ENCODE data around the gene SPATA31C2. TPM values are rescaled to one million over a fixed set of nuclear protein-coding genes. Genes with fewer than 3 reads are reported as not detected.
"Not testable (repeated sequence)": the region's sequence is repeated elsewhere in the genome, so short reads cannot be mapped to it uniquely, and the experiment has no call there.

SPATA31C2 gene
- polyA plus RNA-seq, 2 of the 4 experiments (the other 2 are of a cell fraction): not detected

GRCh38 chr9:88113156-88114130 lies 24.8 kb downstream of the SPATA31C2 start:
- H3K27ac ChIP-seq; DNase-seq (ENCODE audit: low read depth in 1 of 2, low spot score in 1 of 2); CTCF ChIA-PET; H3K4me2 ChIP-seq; POLR2A ChIA-PET; H3K4me1 ChIP-seq; H3K4me3 ChIP-seq; ATAC-seq; H3K9me3 ChIP-seq; FAIRE-seq: not testable (repeated sequence)
- 82% methylated on average over 23 of the region's 38 CpGs for WGBS (ENCODE audit: missing lambda C conversion rate)

GRCh38 chr9:88110026-88110425 lies 28.2 kb downstream of the SPATA31C2 start:
- Histone ChIP-seq H3K4me1 (no peaks in the 10 kb centered on the region), H3K9me3 (no peaks in the 10 kb centered on the region), H3K27ac (no peak overlapping the region), H3K4me3 (no peak overlapping the region), H3K4me2 (no peak overlapping the region)
- ChIA-PET CTCF (no interaction called here), POLR2A (no interaction called here)
- TF ChIP-seq CBX8 (IDR thresholded peaks at IDR 0.05) (no peak), ZSCAN20 (CRISPR knock-in tag; IDR thresholded peaks at IDR 0.05) (no peak), ZC3H11A (IDR thresholded peaks at IDR 0.05) (no peak), CEBPB (IDR thresholded peaks at IDR 0.05) (no peak), SREBF2 (IDR thresholded peaks at IDR 0.05) (no peak), BHLHE40 (IDR thresholded peaks at IDR 0.05; ENCODE audit: low read depth, low read length) (no peak), EHMT2 (IDR thresholded peaks at IDR 0.05; ENCODE audit: low read depth) (no peak), RNF2 (IDR thresholded peaks at IDR 0.05; ENCODE audit: borderline replicate concordance, low read depth) (no peak), RARB (CRISPR knock-in tag; IDR thresholded peaks at IDR 0.05) (no peak), FOXS1 (CRISPR knock-in tag; IDR thresholded peaks at IDR 0.05) (no peak), RAD21 (conservative IDR thresholded peaks at IDR 0.05 in 1 of 2, IDR thresholded peaks at IDR 0.05 in 1 of 2) (no peak)
- DNase-seq (ENCODE audit: low read depth in 1 of 2, low spot score in 1 of 2) (no peak), FAIRE-seq (no peak), ATAC-seq (no peak)
- WGBS (ENCODE audit: missing lambda C conversion rate): 78% methylated on average over 3 of the region's 3 CpGs

DNA sequence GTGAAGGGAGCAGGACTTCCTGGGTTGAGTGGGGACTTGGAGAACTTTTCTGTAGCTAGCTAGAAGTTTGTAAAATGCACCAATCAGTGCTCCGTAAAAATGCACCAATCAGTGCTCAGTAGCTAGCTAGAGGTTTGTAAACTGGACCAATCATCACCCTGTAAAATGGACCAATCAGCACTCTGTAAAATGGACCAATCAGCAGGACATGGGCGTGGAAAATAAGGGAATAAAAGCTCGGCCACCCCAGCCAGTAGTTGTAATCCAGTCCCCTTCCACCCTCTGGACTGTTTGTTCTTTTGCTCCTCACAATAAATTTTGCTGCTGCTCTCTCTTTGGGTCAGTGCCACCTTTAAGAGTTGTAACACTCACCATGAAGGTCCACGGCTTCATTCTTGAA lies 29.5 kb downstream of the SPATA31C2 start:
- H3K27ac ChIP-seq: no peak overlapping the region
- no peak for ATAC-seq
- no peak overlapping the region for H3K4me2 ChIP-seq
- ChIA-PET CTCF (interaction anchor here (0.6 kb wide), 1 partner anchor 134 kb away, joined by 3 read pairs; no protein-coding TSS in a partner anchor), POLR2A (no interaction called here)
- no peaks in the 10 kb centered on the region for H3K4me1 ChIP-seq
- DNase-seq (ENCODE audit: low read depth in 1 of 2, low spot score in 1 of 2): no peak
- 40% methylated on average over 4 of the region's 4 CpGs for WGBS (ENCODE audit: missing lambda C conversion rate)
- no peaks in the 10 kb centered on the region for H3K9me3 ChIP-seq
- no peak for FAIRE-seq
- H3K4me3 ChIP-seq: no peak overlapping the region
- TF ChIP-seq EP300 (IDR thresholded peaks at IDR 0.05) (no peak), HOXB5 (CRISPR knock-in tag; IDR thresholded peaks at IDR 0.05) (no peak), HOXB13 (CRISPR knock-in tag; IDR thresholded peaks at IDR 0.05; ENCODE audit: low read depth) (no peak), CHD2 (IDR thresholded peaks at IDR 0.05; ENCODE audit: low read length, partially characterized antibody) (no peak), ZSCAN20 (CRISPR knock-in tag; IDR thresholded peaks at IDR 0.05) (no peak), RFX5 (IDR thresholded peaks at IDR 0.05) (no peak), RNF2 (IDR thresholded peaks at IDR 0.05; ENCODE audit: borderline replicate concordance, low read depth) (no peak), REST (IDR thresholded peaks at IDR 0.05) (no peak), SREBF2 (IDR thresholded peaks at IDR 0.05) (no peak), FOSL2 (IDR thresholded peaks at IDR 0.05) (no peak), FOSL2 (CRISPR knock-in tag; IDR thresholded peaks at IDR 0.05) (no peak), CBX8 (IDR thresholded peaks at IDR 0.05) (no peak), TP53 (CRISPR knock-in tag; IDR thresholded peaks at IDR 0.05) (no peak), HES2 (IDR thresholded peaks at IDR 0.05) (no peak), TFCP2L1 (CRISPR knock-in tag; IDR thresholded peaks at IDR 0.05) (no peak), PBX3 (IDR thresholded peaks at IDR 0.05) (no peak)
- TF ChIP-seq, protein P1, sequence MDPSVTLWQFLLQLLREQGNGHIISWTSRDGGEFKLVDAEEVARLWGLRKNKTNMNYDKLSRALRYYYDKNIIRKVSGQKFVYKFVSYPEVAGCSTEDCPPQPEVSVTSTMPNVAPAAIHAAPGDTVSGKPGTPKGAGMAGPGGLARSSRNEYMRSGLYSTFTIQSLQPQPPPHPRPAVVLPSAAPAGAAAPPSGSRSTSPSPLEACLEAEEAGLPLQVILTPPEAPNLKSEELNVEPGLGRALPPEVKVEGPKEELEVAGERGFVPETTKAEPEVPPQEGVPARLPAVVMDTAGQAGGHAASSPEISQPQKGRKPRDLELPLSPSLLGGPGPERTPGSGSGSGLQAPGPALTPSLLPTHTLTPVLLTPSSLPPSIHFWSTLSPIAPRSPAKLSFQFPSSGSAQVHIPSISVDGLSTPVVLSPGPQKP (IDR thresholded peaks at IDR 0.05; ENCODE audit: low read depth, low read length): no peak
- TF ChIP-seq, protein P2, sequence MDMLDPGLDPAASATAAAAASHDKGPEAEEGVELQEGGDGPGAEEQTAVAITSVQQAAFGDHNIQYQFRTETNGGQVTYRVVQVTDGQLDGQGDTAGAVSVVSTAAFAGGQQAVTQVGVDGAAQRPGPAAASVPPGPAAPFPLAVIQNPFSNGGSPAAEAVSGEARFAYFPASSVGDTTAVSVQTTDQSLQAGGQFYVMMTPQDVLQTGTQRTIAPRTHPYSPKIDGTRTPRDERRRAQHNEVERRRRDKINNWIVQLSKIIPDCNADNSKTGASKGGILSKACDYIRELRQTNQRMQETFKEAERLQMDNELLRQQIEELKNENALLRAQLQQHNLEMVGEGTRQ (IDR thresholded peaks at IDR 0.05): no peak

Data from A549 (cell line).